ENCODE measurements around the gene KCNK4.

KCNK4 gene

GRCh38 chr11:64275031-64275800 is 15.9 kb upstream of the KCNK4 start:
- no peaks in the 10 kb centered on the region for H3K27me3 Mint-ChIP-seq (ENCODE audit: low read depth)
- H3K4me1 Mint-ChIP-seq (ENCODE audit: low read depth): peaks cover 10% of the 10 kb centered on the region
- H3K36me3 Mint-ChIP-seq (ENCODE audit: low read depth): peaks cover 6% of the 10 kb centered on the region
- no peak overlapping the region for H3K4me3 Mint-ChIP-seq
- no peaks in the 10 kb centered on the region for H3K9me3 Mint-ChIP-seq
- no peak overlapping the region for H3K27ac Mint-ChIP-seq

GRCh38 chr11:64275841-64276240 is 15.3 kb upstream of the KCNK4 start:
- H3K4me1 Mint-ChIP-seq (ENCODE audit: low read depth): peaks cover 9% of the 10 kb centered on the region
- no peak overlapping the region for H3K27ac Mint-ChIP-seq
- H3K36me3 Mint-ChIP-seq (ENCODE audit: low read depth): peaks cover 6% of the 10 kb centered on the region
- no peaks in the 10 kb centered on the region for H3K9me3 Mint-ChIP-seq
- no peak overlapping the region for H3K4me3 Mint-ChIP-seq
- no peaks in the 10 kb centered on the region for H3K27me3 Mint-ChIP-seq (ENCODE audit: low read depth)

DNA sequence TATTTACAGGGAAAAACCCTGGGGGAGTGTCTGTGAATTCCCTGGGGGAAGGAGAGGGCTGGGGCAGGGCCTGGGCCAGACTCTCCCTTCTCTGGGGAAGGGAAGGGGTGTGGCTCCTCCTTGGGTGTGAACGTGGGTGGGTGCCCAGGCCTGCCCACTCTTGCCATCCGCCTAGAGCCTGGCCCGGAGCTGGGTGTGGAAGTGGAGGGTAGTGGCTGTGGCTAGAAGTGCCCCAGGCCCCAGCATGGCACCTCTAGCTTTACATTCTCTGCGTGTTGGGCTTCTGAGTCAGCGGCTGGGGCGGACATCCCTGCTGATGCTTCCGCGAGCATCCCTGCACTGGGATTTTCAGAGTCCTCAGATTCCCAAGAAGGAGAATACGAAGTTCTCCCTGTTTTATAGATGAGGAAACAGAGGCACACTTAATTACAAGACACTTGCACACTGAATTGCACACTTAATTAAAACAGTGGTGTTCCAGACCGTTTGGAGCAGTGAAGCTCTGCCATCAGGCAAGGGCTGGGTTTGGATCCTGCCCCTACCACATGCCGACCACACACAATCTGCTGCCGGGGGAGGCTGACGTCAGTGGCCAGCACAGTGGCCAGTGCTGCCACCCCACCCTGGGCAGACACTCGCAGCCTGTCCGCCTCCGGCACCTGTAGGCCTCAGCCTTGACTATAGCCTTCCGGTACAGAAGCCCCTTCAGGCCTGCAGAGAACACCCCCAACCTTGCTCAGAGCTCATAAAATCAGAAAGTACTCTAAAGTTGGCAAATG is 14.3 kb upstream of the KCNK4 start:
- H3K36me3 Mint-ChIP-seq (ENCODE audit: low read depth): peaks cover 11% of the 10 kb centered on the region
- H3K9me3 Mint-ChIP-seq: no peaks in the 10 kb centered on the region
- no peaks in the 10 kb centered on the region for H3K27me3 Mint-ChIP-seq (ENCODE audit: low read depth)
- H3K27ac Mint-ChIP-seq: no peak overlapping the region
- peaks cover 10% of the 10 kb centered on the region for H3K4me1 Mint-ChIP-seq (ENCODE audit: low read depth)
- H3K4me3 Mint-ChIP-seq: no peak overlapping the region

GRCh38 chr11:64278576-64279190 is 12.4 kb upstream of the KCNK4 start:
- Mint-ChIP-seq H3K27me3 (ENCODE audit: low read depth) (no peaks in the 10 kb centered on the region), H3K4me3 (no peak overlapping the region), H3K9me3 (no peaks in the 10 kb centered on the region), H3K4me1 (ENCODE audit: low read depth) (peaks cover 7% of the 10 kb centered on the region), H3K27ac (no peak overlapping the region), H3K36me3 (ENCODE audit: low read depth) (peaks cover 9% of the 10 kb centered on the region)

GRCh38 chr11:64281957-64282770 is 8.9 kb upstream of the KCNK4 start:
- H3K27ac Mint-ChIP-seq: no peak overlapping the region
- peak overlapping the region; percentile 4 for H3K4me3 Mint-ChIP-seq

DNA sequence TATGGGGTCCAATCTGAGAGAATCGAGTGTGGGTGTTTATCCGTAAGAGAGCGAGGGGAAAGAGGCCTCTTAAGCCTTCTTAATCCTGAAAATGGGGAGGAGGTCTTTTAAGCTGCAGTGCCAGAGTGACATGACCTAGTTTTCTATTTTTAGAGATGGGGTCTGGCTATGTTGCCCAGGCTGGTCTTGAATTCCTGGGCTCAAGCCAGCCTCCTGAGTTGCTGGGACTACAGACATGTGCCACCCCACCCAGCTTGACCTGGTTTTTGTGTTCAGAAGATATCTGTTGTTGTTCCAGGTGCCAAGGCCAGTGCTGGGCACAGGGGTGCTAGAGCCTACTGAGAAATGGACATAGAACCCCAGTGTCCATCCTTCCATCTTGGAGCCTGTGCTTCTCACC is 8.0 kb upstream of the KCNK4 start:
- H3K4me1 Mint-ChIP-seq (ENCODE audit: low read depth): peaks cover 14% of the 10 kb centered on the region
- H3K36me3 Mint-ChIP-seq (ENCODE audit: low read depth): peaks cover 9% of the 10 kb centered on the region
- H3K27ac Mint-ChIP-seq: peak overlapping the region; percentile 72
- no peaks in the 10 kb centered on the region for H3K27me3 Mint-ChIP-seq (ENCODE audit: low read depth)
- H3K4me3 Mint-ChIP-seq: peak overlapping the region; percentile 54
- no peaks in the 10 kb centered on the region for H3K9me3 Mint-ChIP-seq

More at GRCh38 chr11:64281957-64282770, 8.9 kb upstream of the KCNK4 start:
- Mint-ChIP-seq H3K27me3 (ENCODE audit: low read depth) (no peaks in the 10 kb centered on the region), H3K36me3 (ENCODE audit: low read depth) (peaks cover 9% of the 10 kb centered on the region), H3K9me3 (no peaks in the 10 kb centered on the region), H3K4me1 (ENCODE audit: low read depth) (peaks cover 14% of the 10 kb centered on the region)

GRCh38 chr11:64284048-64284961 is 6.8 kb upstream of the KCNK4 start, which contains the start of gene BAD:
Gene BAD (minus strand): TSS chr11:64284665. CDS start chr11:64284368, 297 bp downstream.
- Mint-ChIP-seq H3K36me3 (ENCODE audit: low read depth) (peaks cover 5% of the 10 kb centered on the region), H3K27ac (peak within 1 kb of the TSS; percentile 93)

DNA sequence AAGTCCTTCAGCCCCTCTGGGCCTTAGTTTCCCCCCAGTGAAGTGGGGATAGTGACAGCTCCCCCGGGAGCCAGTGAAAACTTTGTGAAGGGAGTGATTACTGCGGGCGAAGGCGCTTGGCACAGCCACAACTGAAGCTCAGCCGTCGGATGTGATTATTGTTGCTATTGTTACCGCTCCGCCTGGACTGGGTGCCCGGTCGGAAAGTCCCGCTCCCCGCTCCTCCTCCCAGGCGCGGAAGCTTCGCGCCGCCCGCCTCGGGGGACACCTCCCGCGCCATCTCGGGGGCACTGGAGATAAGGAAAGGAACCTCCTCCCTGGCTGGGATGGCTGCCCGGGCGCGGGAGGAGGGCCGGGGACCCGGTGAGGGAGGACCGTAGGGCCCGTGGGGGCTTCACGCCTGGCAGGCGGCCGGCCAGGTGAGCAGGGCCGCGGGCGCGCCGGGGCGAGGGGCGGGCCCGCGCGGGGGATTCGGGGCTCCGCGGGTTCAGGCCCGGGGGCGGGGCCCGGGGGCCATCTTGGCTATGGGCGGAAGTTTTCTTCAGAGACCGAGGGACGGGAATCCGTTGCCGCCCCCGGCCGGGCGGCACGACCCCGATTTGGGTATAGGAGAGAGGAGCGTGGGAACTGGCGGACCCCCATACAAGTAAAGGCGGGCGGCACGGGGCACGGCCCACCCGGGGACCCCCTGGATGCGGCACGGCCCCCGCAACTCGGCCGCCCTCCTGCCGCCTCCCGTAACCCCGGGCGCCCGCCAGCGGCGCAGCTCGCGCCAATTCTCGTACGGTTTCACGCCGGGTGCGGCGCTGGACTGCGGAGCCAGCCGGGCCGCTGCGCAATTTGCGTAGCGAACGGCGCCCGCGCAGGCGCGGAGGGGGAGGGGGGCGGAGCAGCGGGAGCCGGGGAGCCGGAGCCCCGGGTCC is 5.9 kb upstream of the KCNK4 start, which contains the start of gene GPR137:
TSS of gene GPR137 (plus strand) at position 887 of the 923 bp plus-strand sequence. CDS start 677 bp downstream, outside the sequence.
- Mint-ChIP-seq H3K9me3 (no peaks in the 10 kb centered on the region), H3K27me3 (ENCODE audit: low read depth) (peaks cover 2% of the 10 kb centered on the region), H3K36me3 (ENCODE audit: low read depth) (peaks cover 10% of the 10 kb centered on the region), H3K4me3 (peak within 1 kb of the TSS; percentile 90), H3K27ac (peak within 1 kb of the TSS; percentile 93), H3K4me1 (ENCODE audit: low read depth) (peaks cover 14% of the 10 kb centered on the region)

More at GRCh38 chr11:64284048-64284961, 6.8 kb upstream of the KCNK4 start, which contains the start of gene BAD:
- Mint-ChIP-seq H3K4me1 (ENCODE audit: low read depth) (peaks cover 14% of the 10 kb centered on the region), H3K9me3 (no peaks in the 10 kb centered on the region), H3K27me3 (ENCODE audit: low read depth) (no peaks in the 10 kb centered on the region), H3K4me3 (peak within 1 kb of the TSS; percentile 90)

- peaks cover 15% of the 10 kb centered on the region for H3K4me1 Mint-ChIP-seq (ENCODE audit: low read depth)
- H3K27ac Mint-ChIP-seq: peak overlapping the region; percentile 84
- H3K36me3 Mint-ChIP-seq (ENCODE audit: low read depth): peaks cover 11% of the 10 kb centered on the region
- peaks cover 10% of the 10 kb centered on the region for H3K27me3 Mint-ChIP-seq (ENCODE audit: low read depth)
- H3K9me3 Mint-ChIP-seq: no peaks in the 10 kb centered on the region
- peak overlapping the region; percentile 87 for H3K4me3 Mint-ChIP-seq
Measured at GRCh38 chr11:64285885-64286800, 5.0 kb upstream of the KCNK4 start.

- H3K4me3 Mint-ChIP-seq: peak overlapping the region; percentile 87
- peak overlapping the region; percentile 84 for H3K27ac Mint-ChIP-seq
- H3K9me3 Mint-ChIP-seq: no peaks in the 10 kb centered on the region
- peaks cover 8% of the 10 kb centered on the region for H3K36me3 Mint-ChIP-seq (ENCODE audit: low read depth)
- H3K4me1 Mint-ChIP-seq (ENCODE audit: low read depth): peaks cover 14% of the 10 kb centered on the region
- H3K27me3 Mint-ChIP-seq (ENCODE audit: low read depth): peaks cover 10% of the 10 kb centered on the region
Measured at GRCh38 chr11:64286801-64287159, 4.3 kb upstream of the KCNK4 start.

GRCh38 chr11:64287676-64288352 is 3.3 kb upstream of the KCNK4 start:
- H3K9me3 Mint-ChIP-seq: no peaks in the 10 kb centered on the region
- H3K27me3 Mint-ChIP-seq (ENCODE audit: low read depth): peaks cover 16% of the 10 kb centered on the region
- H3K27ac Mint-ChIP-seq: no peak overlapping the region
- no peak overlapping the region for H3K4me3 Mint-ChIP-seq
- H3K4me1 Mint-ChIP-seq (ENCODE audit: low read depth): peaks cover 14% of the 10 kb centered on the region
- peaks cover 8% of the 10 kb centered on the region for H3K36me3 Mint-ChIP-seq (ENCODE audit: low read depth)

Measured in T-helper 1 cell treated with Interleukin-12 subunit alpha and Interleukin-12 subunit beta and Interleukin-4 antibody, amounts not matched to agents 30 μg/mL and 1 μg/mL, for 36 hours (primary cell).